GM21723 (cell line): ENCODE results near the gene AFAP1L1.
"Not testable (repeated sequence)": the region's sequence is repeated elsewhere in the genome, so short reads cannot be mapped to it uniquely, and the experiment has no call there.

Experiments used
- ATAC-seq: cut with Tn5 transposase; IDR thresholded peaks from one replicate; pipeline ENCODE4 v1.9.1; 2021; ENCODE audit warnings: mild to moderate bottlenecking, moderate library complexity; ENCODE audit not compliant: unreplicated experiment

The AFAP1L1 gene

DNA sequence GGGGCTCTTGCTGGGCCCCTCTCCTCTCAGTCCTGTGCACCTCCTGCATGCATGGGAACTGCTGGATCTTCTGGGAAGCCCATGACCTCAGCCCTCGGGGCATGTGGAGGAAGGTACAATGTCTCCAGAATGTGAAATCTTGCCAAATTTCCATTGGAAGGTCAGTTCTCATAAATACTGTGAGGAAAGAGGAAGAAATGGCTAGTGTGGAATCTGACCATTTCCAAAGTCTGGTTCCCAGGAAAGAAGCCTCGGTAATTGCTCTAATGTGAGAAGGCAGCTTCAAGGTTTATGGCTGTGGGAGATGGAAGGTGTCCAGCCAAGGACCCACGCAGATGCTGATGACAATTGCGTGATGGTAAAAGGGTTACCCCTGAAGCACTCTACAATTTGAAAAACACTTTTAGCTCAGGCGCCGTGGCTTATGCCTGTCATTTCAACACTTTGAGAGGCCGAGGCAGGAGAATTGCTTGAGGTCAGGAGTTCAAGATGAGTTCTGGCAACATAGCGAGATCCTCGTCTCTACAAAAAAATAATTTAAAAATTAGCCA, 115.5 kb downstream of the AFAP1L1 start:
- ATAC-seq = no peak

DNA sequence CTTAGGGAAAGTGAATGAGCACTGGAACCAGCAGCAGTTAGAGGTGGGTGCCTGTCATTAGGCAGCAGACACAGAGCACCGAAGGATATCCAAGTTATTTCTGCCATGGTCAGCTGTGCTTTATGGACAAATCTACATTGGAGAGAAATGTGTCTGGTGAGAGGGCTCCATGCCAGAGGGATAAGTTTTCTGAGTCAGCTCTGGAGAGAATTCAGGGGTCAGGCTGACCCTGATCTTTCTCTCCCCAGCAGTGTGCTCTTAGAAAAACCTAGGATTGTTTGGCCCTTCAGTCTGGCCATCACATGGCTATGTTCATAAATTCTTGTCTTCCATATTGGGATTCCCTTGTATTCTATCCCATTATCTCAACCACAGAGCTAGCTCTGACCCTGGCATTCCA, 116.3 kb downstream of the AFAP1L1 start:
- ATAC-seq = no peak

- ATAC-seq = no peak
These were observed 117.0 kb downstream of the AFAP1L1 start for GRCh38 chr5:149388498-149389190.

- ATAC-seq = no peak
These were observed 118.2 kb downstream of the AFAP1L1 start for GRCh38 chr5:149389552-149390495.

DNA sequence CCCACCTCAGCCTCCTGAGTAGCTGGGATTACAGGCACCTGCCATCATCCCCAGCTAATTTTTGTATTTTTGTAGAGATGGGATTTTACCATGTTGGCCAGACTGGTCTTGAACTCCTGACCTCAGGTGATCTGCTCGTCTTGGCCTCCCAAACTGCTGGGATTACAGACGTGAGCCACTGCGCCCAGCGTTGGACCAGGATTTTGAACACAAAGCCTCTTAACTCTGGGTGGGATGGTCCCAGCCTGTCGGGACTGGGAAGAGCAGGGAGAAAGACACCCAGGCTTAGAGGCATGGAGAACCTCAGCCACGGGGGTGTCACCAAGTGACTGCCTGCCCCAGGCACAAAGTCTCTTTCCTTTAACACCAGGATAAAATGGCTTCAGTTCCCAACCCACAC, 119.4 kb downstream of the AFAP1L1 start:
- not testable (repeated sequence) for ATAC-seq
